IMR-90 (cell line): ENCODE results near the gene URB1. TPM values are rescaled to one million over a fixed set of nuclear protein-coding genes. Genes with fewer than 3 reads are reported as not detected.

ENCODE experiments used
- ATAC-seq: fragments of 200-7000 bp; cut with Tn5 transposase; 2 replicates; pipeline ENCODE4 v1.9.1; 2020; ENCODE audit warnings: low read depth, mild to moderate bottlenecking, moderate library complexity
- BruUV-seq: library from RNA; stranded (reverse); fragments of 400-500 nt; replicated peaks from 2 replicates; lab custom pipeline; 2021; lab: Mats Ljungman, UMichigan
- CTCF ChIA-PET: fragments of 300-600 bp; formaldehyde crosslinking; extraction: SDS; loops from one replicate; lab custom pipeline; 2021; ENCODE audit warnings: antibody characterized with exemption; lab: Yijun Ruan, JAX
- POLR2A ChIA-PET: fragments of 300-600 bp; sonication (Branson Sonifier 250); formaldehyde crosslinking; loops from one replicate; lab custom pipeline; 2022; ENCODE audit warnings: antibody characterized with exemption; ENCODE audit not compliant: unreplicated experiment; lab: Charles Lee
- DNase-seq: peaks from one replicate; pipeline ENCODE4 v3.0.0; 2013
- H2AFZ ChIP-seq: replicated peaks from 2 replicates; pipeline ENCODE3; 2013; ENCODE audit warnings: low read length, mild to moderate bottlenecking; ENCODE audit not compliant: poor library complexity
- H2AK5ac ChIP-seq: 2 replicates; pipeline ENCODE4 v1.6.1; 2013; ENCODE audit warnings: low read depth, low read length, inconsistent platforms
- H2AK9ac ChIP-seq: replicated peaks from 2 replicates; pipeline ENCODE3; 2013; ENCODE audit warnings: mild to moderate bottlenecking, low read depth, low read length, moderate library complexity; ENCODE audit not compliant: poor library complexity
- H2BK120ac ChIP-seq: 2 replicates; pipeline ENCODE4 v1.6.1; 2013; ENCODE audit warnings: low read depth, low read length, inconsistent platforms
- H2BK15ac ChIP-seq: 3 replicates; pipeline ENCODE4 v1.6.1; 2013; ENCODE audit warnings: low read depth, low read length, inconsistent platforms
- H2BK20ac ChIP-seq: 2 replicates; pipeline ENCODE4 v1.6.1; 2013; ENCODE audit warnings: low read depth, mild to moderate bottlenecking, inconsistent platforms, low read length, moderate library complexity
- H2BK5ac ChIP-seq: 2 replicates; pipeline ENCODE4 v1.6.1; 2013; ENCODE audit warnings: mild to moderate bottlenecking, low read depth, low read length, inconsistent platforms; ENCODE audit not compliant: poor library complexity, severe bottlenecking
- H3K14ac ChIP-seq: replicated peaks from 2 replicates; pipeline ENCODE4 v1.6.1; 2013; ENCODE audit warnings: low read depth, low read length, inconsistent platforms
- H3K18ac ChIP-seq: 2 replicates; pipeline ENCODE4 v1.6.1; 2013; ENCODE audit warnings: low read depth, low read length, control low read depth
- H3K23ac ChIP-seq: 2 replicates; pipeline ENCODE4 v1.6.1; 2013; ENCODE audit warnings: low read depth, low read length, inconsistent platforms
- H3K27ac ChIP-seq: 2 replicates; pipeline ENCODE4 v1.5.1; 2013; ENCODE audit warnings: mild to moderate bottlenecking, control low read depth, low read length; ENCODE audit not compliant: insufficient read depth
- H3K27me3 ChIP-seq: 2 replicates; pipeline ENCODE4 v1.6.1; 2013; ENCODE audit warnings: low read length; ENCODE audit not compliant: control insufficient read depth, insufficient read depth
- H3K36me3 ChIP-seq: 2 replicates; pipeline ENCODE4 v1.6.1; 2013; ENCODE audit warnings: low read length, mixed read lengths; ENCODE audit not compliant: control insufficient read depth, insufficient read depth
- H3K4ac ChIP-seq: 2 replicates; pipeline ENCODE4 v1.6.1; 2013; ENCODE audit warnings: low read depth, low read length, inconsistent platforms
- H3K4me1 ChIP-seq: 2 replicates; pipeline ENCODE4 v1.6.1; 2013; ENCODE audit warnings: low read length, mixed read lengths; ENCODE audit not compliant: control insufficient read depth, insufficient read depth
- H3K4me2 ChIP-seq: 2 replicates; pipeline ENCODE4 v1.6.1; 2013; ENCODE audit warnings: low read depth, mild to moderate bottlenecking, control low read depth, low read length, moderate library complexity
- H3K4me3 ChIP-seq: 2 replicates; pipeline ENCODE4 v1.5.1; 2013; ENCODE audit warnings: low read depth, mild to moderate bottlenecking, control low read depth, low read length, moderate library complexity; ENCODE audit not compliant: insufficient read depth
- H3K56ac ChIP-seq: 2 replicates; pipeline ENCODE4 v1.6.1; 2013; ENCODE audit warnings: low read length, inconsistent platforms; ENCODE audit not compliant: insufficient read depth; ENCODE audit errors: extremely low read depth
- H3K79me1 ChIP-seq, 2 experiments: 2 replicates each; pipeline ENCODE4 v1.6.1; 2013; ENCODE audit warnings: low read length in 2 of 2, inconsistent platforms in 1 of 2, low read depth in 1 of 2
- H3K9ac ChIP-seq: 2 replicates; pipeline ENCODE4 v1.6.1; 2013; ENCODE audit warnings: low read depth, low read length, control low read depth
- H3K9me1 ChIP-seq: 2 replicates; pipeline ENCODE4 v1.6.1; 2013; ENCODE audit warnings: low read length, inconsistent platforms; ENCODE audit not compliant: insufficient read depth
- H3K9me3 ChIP-seq: 2 replicates; pipeline ENCODE4 v1.6.1; 2013; ENCODE audit warnings: low read length; ENCODE audit not compliant: control insufficient read depth, insufficient read depth
- H4K20me1 ChIP-seq: 2 replicates; pipeline ENCODE4 v1.6.1; 2013; ENCODE audit warnings: low read length, inconsistent platforms; ENCODE audit not compliant: insufficient read depth
- H4K5ac ChIP-seq: 2 replicates; pipeline ENCODE4 v1.6.1; 2013; ENCODE audit warnings: mild to moderate bottlenecking, low read depth, low read length, control low read depth
- H4K8ac ChIP-seq, 2 experiments: 2 replicates each; pipeline ENCODE4 v1.6.1; 2013; ENCODE audit warnings: low read depth in 2 of 2, low read length in 2 of 2, control low read depth in 1 of 2, inconsistent platforms in 1 of 2
- H4K91ac ChIP-seq: 2 replicates; pipeline ENCODE4 v1.6.1; 2013; ENCODE audit warnings: low read depth, low read length, inconsistent platforms; ENCODE audit not compliant: insufficient read depth
- BHLHE40 ChIP-seq: fragments of 150-350 bp; IDR thresholded peaks from 2 replicates; pipeline ENCODE4 v1.6.1; 2016; ENCODE audit warnings: mild to moderate bottlenecking, low read depth, low read length
- CEBPB ChIP-seq: IDR thresholded peaks from 2 replicates; pipeline ENCODE4 v1.6.1; 2012; ENCODE audit warnings: low read depth, low read length, improper control_type of control experiment
- CHD1 ChIP-seq: IDR thresholded peaks from 2 replicates; pipeline ENCODE4 v1.6.1; 2012; ENCODE audit warnings: low read depth, low read length, improper control_type of control experiment
- ELK1 ChIP-seq: fragments of 150-350 bp; IDR thresholded peaks from 2 replicates; pipeline ENCODE4 v1.6.1; 2016; ENCODE audit warnings: low read depth, mild to moderate bottlenecking, low read length, moderate library complexity, borderline replicate concordance
- FOS ChIP-seq: fragments of 150-350 bp; IDR thresholded peaks from 2 replicates; pipeline ENCODE4 v1.6.1; 2016; ENCODE audit warnings: low read depth, low read length
- MAFK ChIP-seq: IDR thresholded peaks from 2 replicates; pipeline ENCODE4 v1.6.1; 2012; ENCODE audit warnings: low read depth, low read length, improper control_type of control experiment
- MAZ ChIP-seq: IDR thresholded peaks from 2 replicates; pipeline ENCODE4 v1.6.1; 2012; ENCODE audit warnings: low read depth, mild to moderate bottlenecking, low read length, improper control_type of control experiment, moderate library complexity, borderline replicate concordance
- MXI1 ChIP-seq: IDR thresholded peaks from 2 replicates; pipeline ENCODE4 v1.6.1; 2012; ENCODE audit warnings: low read depth, mild to moderate bottlenecking, low read length, moderate library complexity, borderline replicate concordance
- NFE2L2 ChIP-seq: fragments of 150-350 bp; IDR thresholded peaks from 2 replicates; pipeline ENCODE4 v1.6.1; 2016; ENCODE audit warnings: low read depth, mild to moderate bottlenecking, low read length
- POLR2A ChIP-seq: IDR thresholded peaks from 2 replicates; pipeline ENCODE4 v1.6.1; 2012; ENCODE audit warnings: mild to moderate bottlenecking, low read depth, low read length
- RAD21 ChIP-seq: IDR thresholded peaks from 2 replicates; pipeline ENCODE4 v1.6.1; 2012; ENCODE audit warnings: low read length, improper control_type of control experiment
- RCOR1 ChIP-seq: IDR thresholded peaks from 2 replicates; pipeline ENCODE4 v1.6.1; 2012; ENCODE audit warnings: mild to moderate bottlenecking, low read length, improper control_type of control experiment; ENCODE audit not compliant: insufficient replicate concordance
- RFX5 ChIP-seq: IDR thresholded peaks from 2 replicates; pipeline ENCODE4 v1.8.0; 2012; ENCODE audit warnings: low read depth, mild to moderate bottlenecking, low read length, moderate library complexity
- SMC3 ChIP-seq: fragments of 150-350 bp; IDR thresholded peaks from 2 replicates; pipeline ENCODE4 v1.6.1; 2016; ENCODE audit warnings: low read depth, mild to moderate bottlenecking, antibody characterized with exemption, low read length, moderate library complexity
- USF2 ChIP-seq: fragments of 150-350 bp; IDR thresholded peaks from 2 replicates; pipeline ENCODE4 v1.6.1; 2017; ENCODE audit warnings: mild to moderate bottlenecking, antibody characterized with exemption, low read length, low read depth
- WGBS, 2 experiments: methylation state at CpG; one replicate each; pipeline versions ENCODE4 v1.1.5 to v1.1.7; 2013; ENCODE audit warnings: missing lambda C conversion rate in 2 of 2; ENCODE audit not compliant: insufficient read length in 1 of 2; ENCODE audit errors: extremely low coverage in 2 of 2; 5-methylcytosine and 5-hydroxymethylcytosine counted together
- dilution Hi-C: fragments of 300-500 bp; cut with HindIII; formaldehyde crosslinking; loops from one replicate; pipeline ENCODE4 v1.14.3; 2018; ENCODE audit warnings: low sequenced_read_pairs; ENCODE audit not compliant: unreplicated experiment
- in situ Hi-C: fragments of 300-500 bp; cut with MboI; formaldehyde crosslinking; loops from 3 replicates; pipeline ENCODE4 v1.14.3; 2019; ENCODE audit warnings: low sequenced_read_pairs, inconsistent platforms, mixed read lengths
- intact Hi-C: fragments of 100-400 bp; cut with micrococcal nuclease; formaldehyde crosslinking; loops from 2 replicates; pipeline ENCODE4 v1.10.0; 2022
- polyA plus RNA-seq, 3 experiments: library from polyadenylated mRNA; depleted of rRNA; stranded (reverse); fragments of >200 nt; gene quantifications; 2 replicates each; pipeline ENCODE4 v1.2.3, GENCODE V29; 2012; ENCODE audit warnings: low replicate concordance in 1 of 3
- total RNA-seq: library from RNA; depleted of rRNA; stranded (reverse); fragments of >200 nt; gene quantifications from 2 replicates; pipeline ENCODE4 v1.2.3, GENCODE V29; 2012

Gene URB1
- total and polyA plus RNA-seq, 2 of the 4 experiments (the other 2 are of a cell fraction) = 9.2 to 12.7 TPM

- Histone ChIP-seq H4K20me1 (peaks cover 25% of the 10 kb centered on the region), H4K91ac (no peak overlapping the region), H4K5ac (no peak overlapping the region), H2BK20ac (no peak overlapping the region), H2BK15ac (no peak overlapping the region), H3K14ac (no peak overlapping the region), H3K56ac (no peak overlapping the region), H3K4me1 (peaks cover 8% of the 10 kb centered on the region), H3K23ac (no peak overlapping the region), H2AK5ac (no peak overlapping the region), H3K4ac (no peak overlapping the region), H3K27ac (no peak overlapping the region), H3K4me3 (no peak overlapping the region), H2AK9ac (no peak overlapping the region), H3K4me2 (no peak overlapping the region), H2BK120ac (no peak overlapping the region), H4K8ac (no peak overlapping the region), H3K18ac (no peak overlapping the region), H2AFZ (no peak overlapping the region), H3K9me1 (peaks cover 10% of the 10 kb centered on the region), H3K36me3 (peaks cover 30% of the 10 kb centered on the region), H3K27me3 (no peaks in the 10 kb centered on the region), H3K79me1 (peaks cover 32 to 83% of the 10 kb centered on the region in 2 experiments; a peak in 3 of 4 replicates), H3K9ac (no peak overlapping the region), H3K9me3 (no peaks in the 10 kb centered on the region), H2BK5ac (no peak overlapping the region)
- no CpG with 5 or more reads among the region's 6 CpGs for WGBS, 2 experiments
- ChIA-PET CTCF (interaction anchor here (1.3 kb wide), 1 partner anchor 9 kb away, joined by 3 read pairs; the partner anchor contains the start of gene URB1), POLR2A (no interaction called here)
- BruUV-seq = no TSS peak
- ATAC-seq (no peak), DNase-seq (no peak)
- TF ChIP-seq RFX5 (no peak), RAD21 (no peak), MAZ (no peak), RCOR1 (no peak), ELK1 (no peak), SMC3 (no peak), MAFK (no peak), USF2 (no peak), NFE2L2 (no peak), CHD1 (no peak), POLR2A (no peak), CEBPB (no peak), BHLHE40 (no peak), FOS (no peak), MXI1 (no peak)
- intact Hi-C loops = no loop called here
- dilution Hi-C loops = no loop called here
- in situ Hi-C loops = loop anchor here (25.0 kb wide), 1 partner anchor 353 kb away; the partner anchor contains the start of gene SYNJ1
These were observed 9.0 kb downstream of the URB1 start for GRCh38 chr21:32383812-32384211.
